ENCODE results near the gene CD247.

CD247 gene

GRCh38 chr1:167419245-167419644 lies 99.1 kb downstream of the CD247 start:
- DNase-seq (ENCODE audit: extremely low read depth in 1 of 2, low read depth in 1 of 2) = no peak

GRCh38 chr1:167418391-167418790 lies 99.9 kb downstream of the CD247 start:
- DNase-seq (ENCODE audit: extremely low read depth in 1 of 2, low read depth in 1 of 2) = no peak

GRCh38 chr1:167416506-167416905 lies 101.8 kb downstream of the CD247 start:
- no peak for DNase-seq (ENCODE audit: extremely low read depth in 1 of 2, low read depth in 1 of 2)

GRCh38 chr1:167413328-167413727 lies 105.0 kb downstream of the CD247 start:
- no peak for DNase-seq (ENCODE audit: extremely low read depth in 1 of 2, low read depth in 1 of 2)

GRCh38 chr1:167412920-167413319 lies 105.4 kb downstream of the CD247 start:
- DNase-seq (ENCODE audit: extremely low read depth in 1 of 2, low read depth in 1 of 2) = no peak

GRCh38 chr1:167412072-167412471 lies 106.3 kb downstream of the CD247 start:
- DNase-seq (ENCODE audit: extremely low read depth in 1 of 2, low read depth in 1 of 2) = no peak

- DNase-seq (ENCODE audit: extremely low read depth in 1 of 2, low read depth in 1 of 2) = no peak
These were observed 109.1 kb downstream of the CD247 start for GRCh38 chr1:167409183-167409582.

GRCh38 chr1:167408355-167408754 lies 110.0 kb downstream of the CD247 start:
- DNase-seq (ENCODE audit: extremely low read depth in 1 of 2, low read depth in 1 of 2) = no peak

- no peak for DNase-seq (ENCODE audit: extremely low read depth in 1 of 2, low read depth in 1 of 2)
These were observed 113.4 kb downstream of the CD247 start for GRCh38 chr1:167404908-167405307.

GRCh38 chr1:167404161-167404888 lies 114.0 kb downstream of the CD247 start:
- DNase-seq (ENCODE audit: extremely low read depth in 1 of 2, low read depth in 1 of 2) = no peak

- DNase-seq (ENCODE audit: extremely low read depth in 1 of 2, low read depth in 1 of 2) = peak; percentile 9 to 20
These were observed 117.0 kb downstream of the CD247 start for GRCh38 chr1:167401260-167401873.

GRCh38 chr1:167400359-167400953 lies 117.9 kb downstream of the CD247 start:
- no peak for DNase-seq (ENCODE audit: extremely low read depth in 1 of 2, low read depth in 1 of 2)

- DNase-seq (ENCODE audit: extremely low read depth in 1 of 2, low read depth in 1 of 2) = no peak
These were observed 126.1 kb downstream of the CD247 start for GRCh38 chr1:167392200-167392696.

- no peak for DNase-seq (ENCODE audit: extremely low read depth in 1 of 2, low read depth in 1 of 2)
These were observed 129.4 kb downstream of the CD247 start for GRCh38 chr1:167388976-167389375.

GRCh38 chr1:167387251-167387910 lies 130.9 kb downstream of the CD247 start:
- no peak for DNase-seq (ENCODE audit: extremely low read depth in 1 of 2, low read depth in 1 of 2)
